ELF-1 (cell line): ENCODE results near the gene GFY.
A peak's percentile ranks its signal among the peaks of the same experiment; 100 is the strongest.

Experiments
- DNase-seq: peaks from one replicate; pipeline ENCODE4 v3.0.0-alpha.2; 2016; ENCODE audit warnings: low read depth, low spot score

Gene GFY

DNA sequence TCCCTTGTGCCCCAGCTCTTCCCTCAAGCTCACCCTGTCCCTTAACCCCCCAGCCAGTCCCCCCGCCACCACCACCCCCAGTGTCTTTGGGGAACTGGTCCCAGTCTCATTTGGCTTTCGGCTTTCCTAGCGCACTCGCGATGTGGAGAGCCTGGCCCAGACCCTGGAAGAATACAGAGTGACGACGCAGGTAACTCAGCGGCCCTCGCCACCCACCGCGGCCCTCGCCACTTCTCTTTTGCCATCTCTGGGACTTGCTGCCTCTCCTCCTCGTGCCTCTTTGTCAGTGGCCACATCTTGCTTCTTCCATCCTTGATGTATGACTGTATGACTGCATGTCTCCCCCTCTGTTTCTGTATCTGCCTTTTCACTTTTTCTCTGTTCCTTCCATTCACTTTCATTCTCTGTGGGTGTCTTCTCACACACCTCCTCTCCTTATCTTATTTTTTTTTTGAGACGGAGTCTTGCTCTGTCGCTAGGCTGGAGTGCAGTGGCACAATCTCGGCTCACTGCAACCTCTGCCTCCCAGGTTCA, 17.6 kb upstream of the GFY start:
- no peak for DNase-seq

DNA sequence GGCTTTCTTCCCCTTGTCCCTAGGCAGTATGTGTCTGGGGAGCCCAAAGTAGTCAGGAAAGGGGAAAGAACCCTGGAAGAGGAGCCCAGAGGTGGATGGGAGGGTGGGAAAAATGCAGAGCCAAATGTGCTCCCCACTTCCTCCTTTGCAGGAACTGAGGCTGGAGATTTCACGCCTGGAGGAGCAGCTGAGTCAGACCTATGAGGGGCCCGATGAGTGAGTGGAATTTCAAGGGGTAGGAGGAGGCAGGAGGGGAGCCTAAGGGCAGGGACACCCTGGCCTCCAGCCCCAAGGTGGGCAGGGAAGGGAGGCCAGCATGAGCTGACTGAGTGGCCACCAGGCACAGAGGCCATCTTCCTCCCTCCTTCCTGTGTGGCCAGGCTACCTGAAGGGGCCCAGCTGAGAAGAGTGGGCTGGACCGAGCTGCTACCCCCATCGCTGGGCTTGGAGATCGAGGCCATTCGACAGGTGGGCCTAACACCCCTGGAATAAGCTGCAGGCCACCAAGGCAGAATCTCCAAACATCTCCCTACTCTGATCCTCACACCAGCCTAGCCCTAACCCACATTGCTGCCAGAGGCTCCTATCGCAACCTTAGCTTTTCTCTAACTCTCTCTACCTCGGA, 16.3 kb upstream of the GFY start:
- no peak for DNase-seq

DNA sequence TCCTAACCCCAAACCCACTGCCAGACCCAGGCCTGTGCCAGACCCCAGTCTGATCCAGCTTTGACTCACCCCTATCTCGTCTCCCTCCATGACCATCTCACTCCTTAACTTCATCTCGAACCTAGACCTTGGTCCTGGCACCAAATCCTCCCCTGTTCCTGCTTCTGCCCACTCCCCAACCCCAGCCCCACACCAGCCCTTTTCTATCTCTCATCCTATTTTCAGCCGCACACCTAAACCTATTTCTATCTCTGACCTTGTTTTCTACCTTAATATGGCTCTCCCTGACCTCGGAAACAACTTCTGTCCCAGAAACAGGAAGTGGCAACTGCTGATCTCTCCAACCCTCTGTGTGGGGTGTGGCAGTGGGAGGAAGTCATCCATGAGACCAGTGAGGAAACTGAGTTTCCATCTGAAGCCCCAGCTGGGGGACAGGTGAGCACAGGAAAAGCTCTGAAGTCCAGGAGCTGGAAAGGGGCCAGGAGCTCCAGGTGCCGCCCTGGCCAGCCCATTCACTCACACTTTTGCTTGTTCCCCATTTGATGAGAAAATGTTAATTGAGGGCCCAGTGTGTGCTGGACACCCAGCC, 15.7 kb upstream of the GFY start:
- DNase-seq = no peak

- no peak for DNase-seq
These were observed 13.4 kb upstream of the GFY start for GRCh38 chr19:49411681-49412326.

DNA sequence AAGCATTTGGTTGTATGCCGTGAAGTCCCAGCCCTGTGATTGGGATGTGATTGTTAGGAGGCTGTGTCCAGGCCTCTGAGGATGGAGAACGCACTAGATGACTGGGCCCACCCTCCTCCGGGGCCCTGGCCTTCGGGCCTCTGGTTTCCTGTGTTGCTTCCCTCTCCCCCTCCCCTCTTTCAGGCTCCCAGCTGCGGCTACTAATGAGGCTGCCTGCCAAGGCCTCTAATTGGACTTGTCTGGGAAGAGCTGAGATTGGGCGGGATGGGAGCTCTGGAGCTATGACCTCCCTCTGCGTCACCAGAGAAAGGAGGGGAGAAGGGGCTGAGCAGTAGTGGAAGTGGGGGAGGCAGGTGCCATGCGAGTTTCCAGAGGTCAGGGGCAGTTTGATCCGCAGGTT, 11.8 kb upstream of the GFY start:
- DNase-seq = peak; percentile 74

DNA sequence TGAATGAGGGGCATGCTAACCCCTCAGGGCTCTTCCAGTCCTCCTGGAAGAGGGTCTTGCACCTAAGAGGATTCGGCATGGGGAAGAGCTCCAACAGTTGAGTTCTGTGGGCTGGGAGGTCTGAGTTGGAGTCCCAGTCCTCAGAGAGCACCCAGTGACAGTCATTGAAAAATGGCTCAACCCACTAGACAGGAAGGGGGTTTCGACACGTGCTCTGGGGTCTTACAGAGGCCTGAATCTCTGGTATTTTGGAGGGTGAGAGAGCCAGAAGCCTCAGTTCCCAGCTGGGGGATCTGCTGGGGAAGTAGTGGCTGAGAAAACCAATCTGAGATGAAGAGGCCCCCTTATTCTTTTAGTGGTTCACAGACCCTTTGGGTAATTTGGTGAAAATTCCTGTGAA, 10.9 kb upstream of the GFY start:
- no peak for DNase-seq

DNA sequence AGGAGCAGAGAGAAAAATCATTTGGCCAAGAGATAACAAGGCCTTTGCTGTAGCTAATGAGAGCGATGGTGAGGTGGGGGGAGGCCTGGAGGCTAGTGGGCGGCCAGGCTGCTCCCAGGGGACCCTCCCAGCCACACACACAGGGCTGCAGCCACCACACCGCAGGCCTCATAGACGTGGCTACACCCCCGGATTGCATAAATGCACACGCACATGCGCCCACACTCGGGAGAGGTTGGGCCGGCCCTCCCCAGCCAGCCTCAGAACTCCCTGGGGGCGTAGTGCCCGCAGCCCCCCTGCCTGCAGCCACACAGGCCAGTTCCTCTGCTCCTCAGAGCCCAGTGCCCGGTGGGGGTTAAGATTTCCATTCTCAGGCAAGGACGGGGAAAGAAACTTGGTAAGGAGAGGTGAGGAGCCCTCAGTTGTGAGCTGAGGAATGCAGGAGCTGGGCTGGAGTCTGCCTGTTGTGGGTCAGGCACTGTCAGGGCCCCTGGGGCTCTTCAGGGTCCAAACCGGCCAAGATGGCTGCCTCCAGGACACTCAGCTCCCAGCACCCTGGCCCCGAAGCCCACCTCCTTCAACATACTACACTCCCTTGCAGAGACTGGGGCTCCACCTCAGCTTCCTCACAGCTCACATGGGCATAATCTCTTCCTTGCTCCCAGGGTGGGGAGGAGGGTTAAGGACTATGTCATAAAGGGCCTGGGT, 9.9 kb upstream of the GFY start:
- DNase-seq = no peak

- no peak for DNase-seq
These were observed 9.4 kb upstream of the GFY start for GRCh38 chr19:49415810-49416200.

DNA sequence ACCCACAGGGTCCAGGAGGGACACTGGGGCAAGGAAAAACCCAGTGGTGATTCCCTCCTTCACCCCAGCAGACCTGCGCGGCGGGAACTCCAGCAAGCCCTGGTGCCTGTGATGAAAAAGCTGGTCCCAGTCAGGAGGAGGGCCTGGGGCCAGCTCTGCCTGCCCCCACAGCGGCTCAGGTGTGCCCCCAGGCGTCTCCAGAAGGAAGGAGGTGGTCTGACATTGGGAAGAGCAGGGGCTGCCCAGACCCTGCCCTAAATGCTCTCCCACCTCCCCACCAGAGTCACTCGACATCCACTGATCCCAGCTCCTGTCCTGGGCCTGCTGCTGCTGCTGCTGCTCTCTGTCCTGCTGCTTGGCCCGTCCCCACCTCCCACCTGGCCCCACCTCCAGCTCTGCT, 8.1 kb upstream of the GFY start:
- DNase-seq = no peak

- no peak for DNase-seq
These were observed 6.7 kb upstream of the GFY start for GRCh38 chr19:49418511-49418910.

DNA sequence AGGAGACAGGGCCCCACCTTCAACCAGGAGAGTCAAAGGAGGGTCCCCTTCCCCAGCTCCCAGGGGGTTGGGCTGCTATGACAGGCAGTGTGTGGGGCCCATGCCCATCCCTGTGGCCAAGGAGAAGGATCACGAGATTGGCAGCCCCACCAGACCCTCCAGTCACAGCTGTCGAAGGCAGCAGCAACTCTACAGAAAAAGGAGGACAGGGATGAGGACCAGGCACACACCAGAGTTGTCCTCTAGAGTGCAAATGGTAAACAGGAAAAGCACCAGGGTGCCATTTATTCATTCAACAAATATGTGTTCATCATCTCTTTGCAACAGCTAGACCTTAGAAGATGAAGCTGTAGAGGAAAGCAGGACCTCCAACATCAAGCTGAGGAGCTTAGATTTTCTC, 6.0 kb upstream of the GFY start:
- no peak for DNase-seq

DNA sequence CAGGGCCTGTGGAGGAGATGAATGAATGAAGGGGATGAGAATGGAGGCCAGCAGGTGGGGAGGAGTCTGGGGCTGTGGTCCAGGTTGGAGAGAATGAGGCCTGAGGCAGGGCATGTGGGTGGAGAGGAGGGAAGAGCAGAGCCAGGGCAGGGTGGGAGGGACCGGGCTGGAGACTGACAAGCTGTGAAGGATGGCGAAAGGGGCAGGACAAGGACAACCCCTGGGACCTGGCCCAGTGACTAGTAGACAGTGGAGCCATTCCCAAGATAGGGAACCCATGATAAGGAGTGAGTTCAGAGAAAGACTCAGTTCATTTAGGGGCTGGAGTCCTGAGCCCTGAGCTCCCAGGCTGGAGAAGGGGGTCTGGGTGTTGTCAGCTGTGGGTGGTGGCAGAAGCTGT, 5.0 kb upstream of the GFY start:
- DNase-seq = no peak

- peak; percentile 99 for DNase-seq
These were observed 3.9 kb upstream of the GFY start for GRCh38 chr19:49421039-49421877.

- no peak for DNase-seq
These were observed 3.3 kb upstream of the GFY start for GRCh38 chr19:49421878-49422202.

- DNase-seq = peak; percentile 80
These were observed 2.6 kb upstream of the GFY start for GRCh38 chr19:49422407-49423070.

GRCh38 chr19:49423071-49423984, 1.9 kb upstream of the GFY start, which contains the start of gene PTH2:
PTH2 (minus strand) TSS chr19:49423441; CDS start chr19:49423339, 102 bp downstream.
- DNase-seq = no peak

GRCh38 chr19:49423985-49424303, 1.2 kb upstream of the GFY start:
- no peak for DNase-seq

- DNase-seq = peak; percentile 89
These were observed 869 bp downstream of the GFY start for GRCh38 chr19:49425922-49426592.

DNA sequence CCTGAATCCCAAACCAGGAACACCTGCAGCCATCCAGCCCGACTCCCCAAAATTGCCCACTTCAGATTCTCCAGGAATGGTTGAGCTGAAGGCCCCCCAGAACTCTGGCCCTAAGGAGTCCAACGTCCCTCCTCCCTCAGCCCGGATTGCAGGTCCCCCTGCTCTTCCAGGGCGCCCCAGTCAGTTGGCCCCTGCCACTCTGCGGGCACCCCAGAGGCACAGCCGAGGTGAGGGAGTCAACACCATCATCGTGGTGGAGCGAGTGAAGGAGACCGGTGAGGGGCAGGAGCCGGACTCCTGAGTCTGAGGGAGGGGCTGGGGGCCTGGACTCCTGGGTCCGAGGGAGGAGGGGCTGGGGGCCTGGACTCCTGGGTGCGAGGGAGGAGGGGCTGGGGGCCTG, 2.2 kb downstream of the GFY start:
- DNase-seq = no peak
